GM13976 (cell line): ENCODE data around the gene ILK.
A peak's percentile ranks its signal among the peaks of the same experiment; 100 is the strongest.

ENCODE experiments used
- DNase-seq: peaks from one replicate; pipeline ENCODE4 v3.0.0; 2012; ENCODE audit warnings: low spot score
- CTCF ChIP-seq: IDR thresholded peaks from 2 replicates; pipeline ENCODE4 v1.5.1; 2012; ENCODE audit warnings: borderline replicate concordance, mild to moderate bottlenecking; ENCODE audit not compliant: insufficient read depth; ENCODE audit errors: extremely low read depth, missing control alignments, control extremely low read depth
- in situ Hi-C: fragments of 300-500 bp; cut with MboI; formaldehyde crosslinking; loops from one replicate; pipeline ENCODE4 v1.12.0; 2022; ENCODE audit warnings: low sequenced_read_pairs, mixed read lengths, inconsistent platforms; ENCODE audit not compliant: unreplicated experiment

ILK gene

GRCh38 chr11:6604790-6605189 is 1.2 kb downstream of the ILK start:
- TF ChIP-seq CTCF = no peak
- in situ Hi-C loops = no loop called here
- no peak for DNase-seq

GRCh38 chr11:6606471-6607189 is 3.1 kb downstream of the ILK start:
- in situ Hi-C loops = no loop called here
- TF ChIP-seq CTCF = no peak
- peak; percentile 84 for DNase-seq

GRCh38 chr11:6607190-6607795 is 3.7 kb downstream of the ILK start:
- DNase-seq = no peak
- in situ Hi-C loops = no loop called here
- TF ChIP-seq CTCF = no peak

- TF ChIP-seq CTCF = no peak
- in situ Hi-C loops = no loop called here
- no peak for DNase-seq
Observed at GRCh38 chr11:6608011-6608410, 4.4 kb downstream of the ILK start.

GRCh38 chr11:6608726-6609501 is 5.3 kb downstream of the ILK start:
- DNase-seq = no peak
- in situ Hi-C loops = no loop called here
- no peak for TF ChIP-seq CTCF

DNA sequence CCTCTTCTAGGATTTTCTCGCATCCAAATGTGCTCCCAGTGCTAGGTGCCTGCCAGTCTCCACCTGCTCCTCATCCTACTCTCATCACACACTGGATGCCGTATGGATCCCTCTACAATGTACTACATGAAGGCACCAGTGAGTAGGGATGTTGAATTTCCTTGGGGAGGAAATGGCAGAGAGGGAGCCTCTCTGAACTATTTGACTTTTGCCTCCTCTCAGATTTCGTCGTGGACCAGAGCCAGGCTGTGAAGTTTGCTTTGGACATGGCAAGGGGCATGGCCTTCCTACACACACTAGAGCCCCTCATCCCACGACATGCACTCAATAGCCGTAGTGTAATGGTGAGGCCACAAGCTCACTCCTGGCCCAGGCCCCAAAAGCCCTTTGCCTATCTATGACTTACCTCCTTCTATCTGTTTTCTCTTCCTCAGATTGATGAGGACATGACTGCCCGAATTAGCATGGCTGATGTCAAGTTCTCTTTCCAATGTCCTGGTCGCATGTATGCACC is 6.0 kb downstream of the ILK start:
- DNase-seq = no peak
- no peak for TF ChIP-seq CTCF
- in situ Hi-C loops = no loop called here
